Fibroblast of skin of left biceps (primary cell): ENCODE measurements around the gene ZBTB7C.

Source experiments
- DNase-seq, 2 experiments: peaks; one replicate each; pipeline ENCODE4 v3.0.0-alpha.2; 2013; ENCODE audit warnings: low read depth in 2 of 2

The ZBTB7C gene

GRCh38 chr18:48354746-48355260 is 54.4 kb downstream of the ZBTB7C start:
- no peak for DNase-seq

DNA sequence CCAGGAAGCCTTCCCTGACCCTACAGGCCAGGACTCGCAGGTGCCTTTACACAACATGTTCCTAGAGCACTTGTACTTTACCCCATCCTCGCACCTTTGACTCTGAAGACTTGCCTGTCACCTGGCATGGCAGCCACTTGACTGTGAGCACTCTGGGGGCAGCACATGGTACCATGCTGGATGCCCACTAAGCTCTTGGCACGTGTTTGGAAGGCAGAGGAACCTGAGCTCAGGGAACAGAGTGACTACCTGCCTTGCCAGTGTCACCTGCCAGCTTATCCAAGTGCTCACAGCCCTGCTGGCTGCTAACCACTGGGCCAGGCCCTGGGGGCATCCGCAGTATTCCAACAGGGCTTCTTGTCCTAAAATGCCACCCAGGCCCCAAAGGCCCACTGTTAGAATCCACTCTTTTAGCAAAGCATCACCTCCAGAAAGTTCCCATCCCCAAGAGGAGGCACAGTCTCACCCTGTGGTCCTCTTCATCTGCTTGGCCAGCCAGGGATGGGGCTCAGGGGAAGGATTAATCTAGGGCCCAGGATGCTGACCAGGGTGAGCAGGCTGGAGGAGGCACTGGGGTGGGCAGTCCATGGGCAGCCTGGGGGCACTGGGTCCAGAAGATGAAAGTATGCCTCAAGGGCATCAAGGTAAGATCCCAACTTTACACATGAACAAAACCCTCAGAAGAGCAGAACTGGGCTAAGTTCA is 57.0 kb downstream of the ZBTB7C start:
- DNase-seq, result no peak

DNA sequence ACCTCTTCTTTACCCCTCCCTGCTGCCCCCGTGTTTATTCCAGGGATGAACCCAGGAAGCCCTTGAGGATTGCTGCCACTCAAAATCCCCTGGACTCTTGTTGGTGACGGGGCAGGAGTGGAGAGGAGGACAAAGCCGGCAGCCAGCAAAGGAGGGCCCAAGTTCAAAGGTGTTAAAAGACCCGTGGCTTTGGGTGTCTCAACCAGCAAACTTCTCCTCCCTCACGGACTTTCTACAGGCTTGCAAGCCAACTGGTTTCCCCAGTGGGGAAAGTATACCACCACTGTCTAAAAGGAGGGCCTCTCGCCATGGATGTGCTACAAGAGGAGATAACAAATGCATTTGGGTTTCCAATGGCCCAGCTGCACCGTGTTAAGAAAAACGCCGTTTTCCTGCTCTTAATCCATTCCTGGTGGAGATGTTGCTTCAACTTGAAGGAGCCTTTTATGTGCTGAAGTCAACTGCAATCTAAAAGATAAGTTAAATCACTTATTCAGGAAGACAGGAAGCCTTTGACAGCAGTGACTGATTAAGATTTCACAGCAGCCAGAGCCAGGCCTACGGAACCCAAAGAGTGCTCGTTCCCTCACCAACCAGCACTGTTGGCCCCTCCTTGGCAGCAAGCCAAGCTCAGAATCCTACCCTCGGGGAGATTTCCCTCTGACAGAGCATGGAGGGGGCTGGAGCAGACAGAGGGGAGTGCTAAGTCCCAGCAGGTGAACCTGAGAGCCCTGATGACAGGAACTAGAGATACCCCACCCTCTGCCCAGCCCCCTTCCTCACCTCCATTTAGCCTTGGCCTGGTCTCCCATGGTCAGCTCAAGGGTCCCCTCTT is 57.8 kb downstream of the ZBTB7C start:
- DNase-seq, result no peak

- no peak for DNase-seq
Measured at GRCh38 chr18:48348739-48349138, 60.4 kb downstream of the ZBTB7C start.

DNA sequence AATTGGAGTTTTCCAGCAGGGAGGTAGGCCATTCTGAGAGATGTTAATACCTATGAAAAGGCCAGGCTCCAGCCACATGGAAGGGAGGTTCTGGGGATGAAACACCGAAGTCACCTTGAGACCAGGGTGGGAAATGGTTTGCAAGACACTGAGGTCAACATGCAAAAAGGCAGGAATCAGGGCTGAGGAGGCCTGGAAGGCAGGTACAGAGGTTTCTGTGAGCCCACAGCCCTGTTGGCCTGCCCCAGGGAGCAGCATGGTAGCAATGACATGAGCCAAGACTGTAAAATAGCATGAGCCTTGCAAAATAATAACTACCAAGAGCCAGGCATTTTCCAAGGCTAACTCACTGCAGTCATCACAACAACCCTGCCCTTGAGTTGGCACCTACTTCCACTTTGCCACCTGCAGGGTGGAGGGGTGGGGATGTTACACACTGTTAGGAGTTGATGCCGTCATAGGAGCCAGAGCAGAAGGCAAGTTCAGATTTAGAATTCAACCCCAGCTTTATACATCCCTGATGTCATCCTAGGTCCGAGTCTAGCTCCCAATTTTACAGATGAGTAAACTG is 61.3 kb downstream of the ZBTB7C start:
- no peak for DNase-seq

GRCh38 chr18:48345596-48345995 is 63.6 kb downstream of the ZBTB7C start:
- no peak for DNase-seq

DNA sequence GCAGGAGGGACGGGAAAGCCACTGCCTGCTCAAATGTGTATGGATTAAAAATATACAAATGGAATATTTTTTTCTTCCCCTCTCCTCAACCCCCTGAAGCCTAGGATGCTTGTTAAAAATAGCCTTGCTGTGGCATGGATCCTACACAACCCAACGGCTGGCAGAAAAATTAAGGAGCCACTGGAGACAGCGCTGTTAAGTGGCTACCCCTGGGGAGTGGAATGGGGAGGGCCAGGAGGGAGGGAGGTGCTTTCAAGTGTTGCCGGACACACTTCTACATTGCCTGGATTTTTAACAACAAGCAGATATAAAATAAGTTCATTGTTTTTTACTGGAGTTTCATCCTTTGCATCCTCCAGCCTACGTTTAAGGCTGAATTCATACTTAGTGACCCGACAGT is 66.6 kb downstream of the ZBTB7C start:
- DNase-seq, result no peak

DNA sequence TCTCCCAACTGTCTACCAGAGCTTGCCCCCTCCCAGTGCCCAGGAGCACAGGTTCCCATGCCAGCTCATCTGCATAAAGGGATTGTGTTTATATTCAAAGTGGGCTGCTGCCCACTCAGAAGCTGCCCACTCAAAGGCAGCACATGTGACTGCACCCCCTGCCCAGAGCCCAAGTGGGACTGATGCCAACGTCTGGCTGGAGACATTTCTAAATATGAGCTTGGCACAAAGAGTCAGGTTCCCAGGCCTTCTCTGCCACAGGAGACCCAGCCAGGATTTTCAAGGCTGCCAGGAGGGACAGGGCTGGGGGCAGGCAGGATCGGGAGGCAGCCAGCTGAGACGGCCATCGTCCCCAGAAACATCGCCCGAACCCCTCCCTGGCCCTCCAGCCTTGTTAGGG is 67.1 kb downstream of the ZBTB7C start:
- DNase-seq, result no peak

DNA sequence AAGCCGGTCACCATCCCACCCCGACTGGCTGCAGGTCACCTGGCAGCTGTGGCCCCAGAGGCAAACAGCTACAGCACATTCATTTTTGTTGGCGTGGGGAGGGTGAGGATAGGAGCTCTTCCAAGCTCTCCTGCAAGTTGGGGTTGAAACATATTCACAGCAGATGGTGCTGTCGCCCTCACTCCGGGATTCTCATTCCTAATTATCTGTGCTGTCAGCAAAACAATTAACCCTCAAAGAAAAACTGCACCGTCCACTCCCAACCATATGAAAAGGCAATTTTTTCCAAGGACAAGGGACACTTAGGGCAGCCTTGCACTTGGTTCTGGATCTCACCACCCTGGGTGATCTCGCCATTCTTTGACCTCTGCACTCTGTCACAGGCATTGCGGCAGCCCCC is 68.6 kb downstream of the ZBTB7C start:
- no peak for DNase-seq

DNA sequence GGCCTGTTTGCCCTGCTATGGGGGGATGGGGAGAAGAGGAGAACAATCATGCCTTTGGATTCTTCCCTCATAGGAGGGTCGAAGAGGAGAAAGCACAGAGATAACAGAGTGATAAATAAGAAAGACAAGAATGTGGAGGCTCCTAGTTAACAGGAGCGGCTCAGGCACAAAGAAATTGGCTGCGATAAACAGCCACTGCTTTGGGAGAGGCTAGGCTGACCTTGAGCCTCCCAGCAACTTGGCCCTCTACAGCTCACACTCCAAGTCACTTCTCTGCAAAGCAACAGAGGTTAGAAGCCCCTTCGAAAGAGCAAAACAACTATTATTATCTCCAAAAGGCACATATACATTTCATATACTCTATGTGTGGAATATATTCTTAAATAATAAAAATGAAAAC is 69.5 kb downstream of the ZBTB7C start:
- DNase-seq, result no peak

DNA sequence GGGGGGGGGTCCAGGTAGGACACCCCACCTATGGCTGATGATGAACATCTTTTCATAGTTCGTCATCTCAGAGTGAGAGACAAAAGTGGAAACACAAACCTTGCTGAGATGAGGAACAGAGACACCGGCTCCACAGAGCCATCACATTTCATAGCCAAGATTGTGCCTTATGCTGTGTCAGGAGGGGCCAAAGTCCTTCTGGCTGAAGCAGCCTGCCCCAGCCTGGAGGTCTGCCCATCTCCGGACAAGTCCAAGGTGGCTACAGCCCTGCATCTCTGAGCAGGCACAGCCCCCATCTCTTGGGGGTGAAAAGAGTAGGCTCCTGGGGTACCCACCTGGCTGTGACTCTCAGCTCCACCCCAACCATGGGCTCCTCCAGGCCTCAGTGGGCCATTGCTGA is 70.3 kb downstream of the ZBTB7C start:
- DNase-seq, result no peak

GRCh38 chr18:48337053-48337452 is 72.1 kb downstream of the ZBTB7C start:
- DNase-seq, result no peak

DNA sequence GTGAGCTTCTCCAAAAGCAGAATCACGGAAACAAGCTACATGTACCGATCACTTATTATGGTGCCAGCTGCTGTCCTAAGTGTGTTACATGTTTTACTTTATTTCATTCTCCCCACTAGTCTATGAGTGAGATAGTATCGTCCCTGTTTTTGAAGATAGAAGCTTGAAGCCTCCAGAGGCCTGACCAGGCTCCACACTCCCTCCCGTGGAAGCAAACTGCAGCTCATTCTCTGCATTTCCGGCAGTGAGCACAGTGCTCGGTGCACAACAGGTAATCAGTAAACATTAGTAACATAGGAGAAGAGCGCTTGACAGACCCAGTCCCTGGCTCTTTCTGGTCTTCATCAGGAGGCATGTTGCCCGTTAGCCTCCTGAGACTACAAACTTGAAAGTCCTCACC is 72.9 kb downstream of the ZBTB7C start:
- no peak for DNase-seq

- no peak for DNase-seq
Measured at GRCh38 chr18:48335829-48336228, 73.4 kb downstream of the ZBTB7C start.

DNA sequence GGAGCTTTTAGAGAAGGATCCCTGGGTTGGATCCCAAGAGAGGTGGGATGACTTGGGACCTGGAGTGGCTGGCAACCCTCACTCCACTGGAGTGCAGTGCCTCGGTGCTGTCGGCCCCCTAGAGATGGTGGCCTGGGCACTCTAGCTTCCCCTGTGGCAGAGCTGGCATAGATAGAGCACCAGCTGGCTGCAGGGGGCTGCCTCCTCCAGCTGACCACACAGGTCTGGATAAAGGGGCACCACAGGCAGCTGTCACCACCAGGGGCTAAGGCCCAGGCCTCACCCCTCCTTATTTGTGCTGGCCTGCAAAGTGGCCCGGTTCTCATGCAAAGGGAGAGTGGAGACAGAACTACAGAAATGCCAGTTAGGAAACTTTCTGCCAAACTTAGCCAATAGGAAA is 74.3 kb downstream of the ZBTB7C start:
- DNase-seq, result no peak

- no peak for DNase-seq
Measured at GRCh38 chr18:48333563-48333962, 75.6 kb downstream of the ZBTB7C start.

GRCh38 chr18:48330016-48330991 is 78.9 kb downstream of the ZBTB7C start:
- peak; percentile 28 to 36 for DNase-seq

GRCh38 chr18:48328473-48329210 is 80.5 kb downstream of the ZBTB7C start:
- no peak for DNase-seq

GRCh38 chr18:48326901-48327675 is 82.1 kb downstream of the ZBTB7C start:
- no peak for DNase-seq

DNA sequence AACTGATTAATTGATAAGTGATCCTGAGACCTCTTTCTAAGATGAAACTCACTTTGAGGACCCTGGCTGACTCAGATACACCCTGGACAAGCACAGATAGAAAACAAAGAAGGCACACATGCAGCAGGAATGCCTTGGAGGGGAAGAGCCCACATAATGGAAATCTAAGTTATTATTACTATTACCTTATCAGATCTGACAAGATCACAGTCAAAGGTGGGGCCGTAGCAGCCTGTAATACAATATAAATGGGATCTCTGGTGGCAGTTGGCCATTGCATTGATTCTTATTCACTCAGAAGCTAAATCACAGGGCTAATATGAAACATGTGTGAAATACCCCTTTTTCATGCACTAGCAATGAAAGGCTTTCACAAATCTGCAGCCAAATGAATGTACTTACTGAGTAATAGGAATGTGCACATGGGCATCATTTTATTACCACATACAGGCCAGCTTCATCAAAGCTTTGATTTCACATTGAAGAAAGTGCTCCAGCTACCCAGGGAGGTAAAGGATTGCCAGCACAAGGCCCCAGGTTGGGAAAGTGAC is 84.0 kb downstream of the ZBTB7C start:
- DNase-seq, result peak; percentile 35 to 41
